Neural crest cell (in vitro differentiated cells): ENCODE measurements around the gene DMXL2. TPM values are rescaled to one million over a fixed set of nuclear protein-coding genes. Genes with fewer than 3 reads are reported as not detected.
"Not testable (repeated sequence)": the region's sequence is repeated elsewhere in the genome, so short reads cannot be mapped to it uniquely, and the experiment has no call there.

Experiments
- DNase-seq: peaks from one replicate; pipeline ENCODE4 v3.0.0; 2021; ENCODE audit warnings: low read depth, mixed read lengths, low spot score
- H3K27ac Mint-ChIP-seq: one replicate; pipeline ENCODE4 v1.8.0; 2021; ENCODE audit warnings: mild to moderate bottlenecking, mixed read lengths; ENCODE audit not compliant: unreplicated experiment
- H3K27me3 Mint-ChIP-seq: 2 replicates; pipeline ENCODE4 v1.8.0; 2021; ENCODE audit warnings: low read depth, mild to moderate bottlenecking, mixed read lengths
- H3K36me3 Mint-ChIP-seq: 2 replicates; pipeline ENCODE4 v1.8.0; 2021; ENCODE audit warnings: low read depth, mild to moderate bottlenecking, mixed read lengths
- H3K4me1 Mint-ChIP-seq: 2 replicates; pipeline ENCODE4 v1.8.0; 2021; ENCODE audit warnings: mixed read lengths
- H3K4me3 Mint-ChIP-seq: one replicate; pipeline ENCODE4 v1.8.0; 2021; ENCODE audit warnings: mild to moderate bottlenecking, mixed read lengths
- H3K9me3 Mint-ChIP-seq: 2 replicates; pipeline ENCODE4 v1.8.0; 2021; ENCODE audit warnings: mixed read lengths
- total RNA-seq: library from RNA; stranded (reverse); gene quantifications from 2 replicates; pipeline ENCODE4 v1.2.1, GENCODE V29; 2021
- TF ChIP-seq, protein P1 (sequence below): fragments of 200-600 bp; sonication (generic); conservative IDR thresholded peaks from 2 replicates; pipeline ENCODE4 v1.5.0; 2021; ENCODE audit warnings: antibody characterized with exemption, mild to moderate bottlenecking

Gene DMXL2
- total RNA-seq, 1 donor from 2014 or later = 56.4 TPM

DNA sequence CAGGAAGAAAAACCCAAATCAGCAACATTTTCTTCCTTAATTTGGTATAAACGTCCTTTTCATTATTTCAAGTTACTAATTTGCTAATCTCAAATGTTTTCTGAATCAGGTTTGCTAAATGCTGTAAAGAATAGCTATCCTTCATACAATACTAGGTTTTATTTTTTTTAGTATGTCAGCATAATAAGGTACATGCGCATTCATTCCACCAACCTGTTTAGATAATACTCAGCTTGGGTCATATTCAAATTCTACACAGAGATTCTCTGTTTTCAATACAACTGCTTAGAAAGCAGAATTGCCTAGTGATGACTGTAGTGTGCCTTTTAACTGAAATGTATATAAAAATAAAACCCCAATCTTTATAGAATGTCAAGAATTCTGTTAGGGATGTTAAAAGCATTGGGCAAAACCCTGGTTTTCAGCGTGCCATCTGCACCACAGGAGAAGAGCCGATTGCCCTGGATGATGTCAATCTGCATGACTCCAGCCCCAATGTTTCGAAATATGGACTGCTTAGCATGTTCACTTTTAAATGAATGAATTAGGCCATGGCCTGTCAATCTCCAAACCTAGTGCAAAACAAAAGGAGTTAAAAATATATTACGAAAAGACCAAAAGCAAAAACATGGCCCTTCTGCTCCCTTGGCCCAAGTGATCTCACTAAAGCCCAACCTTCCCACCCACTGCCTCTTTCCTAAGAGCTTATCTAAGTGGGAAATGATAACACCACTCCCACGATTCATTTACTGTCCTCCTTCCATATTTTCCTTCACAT is 173.8 kb downstream of the DMXL2 start:
- Mint-ChIP-seq H3K4me3 (no peak overlapping the region), H3K4me1 (no peaks in the 10 kb centered on the region), H3K9me3 (no peaks in the 10 kb centered on the region), H3K27me3 (no peaks in the 10 kb centered on the region), H3K27ac (no peak overlapping the region), H3K36me3 (peaks cover 51% of the 10 kb centered on the region)
- TF ChIP-seq, protein P1, sequence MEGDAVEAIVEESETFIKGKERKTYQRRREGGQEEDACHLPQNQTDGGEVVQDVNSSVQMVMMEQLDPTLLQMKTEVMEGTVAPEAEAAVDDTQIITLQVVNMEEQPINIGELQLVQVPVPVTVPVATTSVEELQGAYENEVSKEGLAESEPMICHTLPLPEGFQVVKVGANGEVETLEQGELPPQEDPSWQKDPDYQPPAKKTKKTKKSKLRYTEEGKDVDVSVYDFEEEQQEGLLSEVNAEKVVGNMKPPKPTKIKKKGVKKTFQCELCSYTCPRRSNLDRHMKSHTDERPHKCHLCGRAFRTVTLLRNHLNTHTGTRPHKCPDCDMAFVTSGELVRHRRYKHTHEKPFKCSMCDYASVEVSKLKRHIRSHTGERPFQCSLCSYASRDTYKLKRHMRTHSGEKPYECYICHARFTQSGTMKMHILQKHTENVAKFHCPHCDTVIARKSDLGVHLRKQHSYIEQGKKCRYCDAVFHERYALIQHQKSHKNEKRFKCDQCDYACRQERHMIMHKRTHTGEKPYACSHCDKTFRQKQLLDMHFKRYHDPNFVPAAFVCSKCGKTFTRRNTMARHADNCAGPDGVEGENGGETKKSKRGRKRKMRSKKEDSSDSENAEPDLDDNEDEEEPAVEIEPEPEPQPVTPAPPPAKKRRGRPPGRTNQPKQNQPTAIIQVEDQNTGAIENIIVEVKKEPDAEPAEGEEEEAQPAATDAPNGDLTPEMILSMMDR = no peak
- no peak for DNase-seq

DNA sequence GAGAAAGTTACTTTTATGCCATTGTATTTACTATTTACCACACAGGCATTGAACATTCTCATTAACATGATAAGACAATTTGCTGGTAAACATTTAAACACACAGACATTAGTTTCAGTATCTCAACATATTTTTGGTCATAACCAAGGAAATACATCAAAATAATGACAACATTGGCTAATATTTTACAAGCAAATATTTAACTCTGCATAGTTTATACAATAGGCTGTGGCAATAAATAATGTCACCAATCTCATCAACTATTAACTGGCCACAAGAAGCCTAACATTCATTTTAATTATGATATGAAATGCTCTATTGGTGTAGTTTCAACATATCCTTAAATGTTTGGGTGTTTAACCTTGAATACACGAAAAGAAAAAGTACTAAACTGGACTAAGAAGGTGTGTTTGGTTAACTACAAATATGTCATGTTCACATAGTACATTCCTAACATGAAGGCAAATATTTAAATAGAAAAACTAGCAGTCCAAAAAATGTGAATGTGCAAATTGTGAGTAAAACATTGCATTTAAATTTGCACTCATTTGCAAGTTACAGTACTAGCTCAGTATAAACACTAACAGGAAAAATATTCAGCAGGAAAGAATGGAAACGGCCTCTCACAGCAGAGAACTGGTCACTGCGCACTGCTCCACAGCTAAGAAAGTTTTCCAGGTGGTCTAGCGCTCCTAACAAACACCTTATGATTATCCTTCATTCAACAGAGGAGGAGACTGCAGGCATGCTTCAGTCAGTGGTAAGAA is 174.5 kb downstream of the DMXL2 start:
- Mint-ChIP-seq H3K27me3 (no peaks in the 10 kb centered on the region), H3K9me3 (no peaks in the 10 kb centered on the region), H3K4me3 (no peak overlapping the region), H3K36me3 (peaks cover 51% of the 10 kb centered on the region), H3K27ac (no peak overlapping the region), H3K4me1 (no peaks in the 10 kb centered on the region)
- TF ChIP-seq, protein P1 = no peak
- DNase-seq = no peak

DNA sequence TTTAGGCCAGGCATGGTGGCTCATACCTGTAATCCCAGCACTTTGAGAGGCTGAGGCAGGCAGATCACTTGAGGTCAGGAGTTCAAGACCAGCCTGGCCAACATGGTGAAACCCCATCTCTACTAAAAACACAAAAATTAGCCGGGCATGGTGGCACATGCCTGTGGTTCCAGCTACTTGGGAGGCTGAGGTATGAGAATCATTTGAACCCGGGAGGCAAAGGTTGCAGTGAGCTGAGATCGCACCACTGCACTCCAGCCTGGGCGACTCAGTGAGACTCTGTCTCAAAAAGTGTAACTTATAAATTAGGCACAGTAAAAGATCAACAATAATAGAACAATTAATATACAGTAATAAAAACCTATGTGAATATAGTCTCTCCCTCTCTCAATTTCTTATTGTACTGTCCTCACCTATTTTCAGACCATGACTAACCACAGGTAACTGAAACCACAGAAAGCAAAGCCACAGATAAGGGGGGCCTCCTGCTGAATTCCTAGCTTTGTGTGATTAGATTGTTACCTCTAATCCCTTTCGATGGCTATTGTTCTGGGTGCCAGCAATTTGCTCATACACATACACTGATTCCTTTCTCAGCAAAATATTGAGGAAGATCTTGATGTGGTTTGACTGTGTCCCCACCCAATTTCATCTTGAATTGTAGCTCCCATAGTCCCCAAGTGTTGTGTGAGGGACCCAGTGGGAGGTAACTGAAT is 176.4 kb downstream of the DMXL2 start:
- H3K4me1 Mint-ChIP-seq, H3K27ac Mint-ChIP-seq, H3K27me3 Mint-ChIP-seq, H3K4me3 Mint-ChIP-seq, H3K9me3 Mint-ChIP-seq, DNase-seq: not testable (repeated sequence)
- peaks cover 45% of the 10 kb centered on the region for H3K36me3 Mint-ChIP-seq

DNA sequence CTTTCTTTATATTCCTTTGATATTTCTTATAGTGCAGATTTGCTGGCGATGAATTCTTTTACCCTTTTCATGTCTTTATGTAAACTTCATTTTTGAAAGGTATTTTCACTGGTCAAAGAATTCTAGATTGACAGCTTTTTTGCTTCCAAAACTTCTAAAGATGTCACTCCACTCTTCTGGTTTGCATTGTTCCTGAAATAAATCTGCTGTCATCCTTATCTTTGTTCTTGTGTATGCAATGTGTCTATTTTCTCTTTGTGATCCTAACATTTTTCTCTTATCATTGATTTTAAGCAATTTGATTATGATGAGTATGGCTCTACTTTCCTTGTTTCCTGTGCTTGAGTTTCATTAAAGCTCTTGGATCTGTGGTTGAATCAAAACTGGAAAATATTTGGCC is 177.8 kb downstream of the DMXL2 start:
- Mint-ChIP-seq H3K9me3 (no peaks in the 10 kb centered on the region), H3K36me3 (peaks cover 38% of the 10 kb centered on the region), H3K27ac (no peak overlapping the region), H3K4me1 (no peaks in the 10 kb centered on the region), H3K27me3 (no peaks in the 10 kb centered on the region), H3K4me3 (no peak overlapping the region)
- TF ChIP-seq, protein P1 = no peak
- DNase-seq = no peak

DNA sequence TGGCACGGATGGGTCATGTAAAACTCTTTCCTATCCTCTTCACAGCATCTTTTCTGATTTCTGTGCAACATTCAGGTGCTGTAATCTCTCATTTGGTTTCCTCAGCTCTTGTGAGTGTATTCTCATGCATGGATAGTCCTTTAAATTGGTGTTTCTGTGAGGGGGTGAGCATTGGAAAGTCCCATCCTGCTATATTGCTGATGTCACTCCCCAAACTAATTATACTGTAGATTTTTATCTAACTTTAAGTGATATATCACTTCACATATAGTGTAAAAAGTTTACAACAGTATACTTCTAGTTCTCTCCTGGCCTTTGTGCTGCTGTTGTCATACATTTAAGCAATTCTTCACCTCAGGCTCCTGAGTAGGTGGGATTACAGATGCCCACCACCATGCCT is 178.5 kb downstream of the DMXL2 start:
- Mint-ChIP-seq H3K27ac (no peak overlapping the region), H3K4me1 (no peaks in the 10 kb centered on the region), H3K9me3 (peaks cover 3% of the 10 kb centered on the region), H3K27me3 (no peaks in the 10 kb centered on the region), H3K36me3 (peaks cover 34% of the 10 kb centered on the region), H3K4me3 (no peak overlapping the region)
- no peak for DNase-seq
- TF ChIP-seq, protein P1 = no peak
